ENCODE measurements around the gene CDNF. TPM values are rescaled to one million over a fixed set of nuclear protein-coding genes. Genes with fewer than 3 reads are reported as not detected.

CDNF gene
- polyA plus RNA-seq, 1 experiment: 1.1 TPM

DNA sequence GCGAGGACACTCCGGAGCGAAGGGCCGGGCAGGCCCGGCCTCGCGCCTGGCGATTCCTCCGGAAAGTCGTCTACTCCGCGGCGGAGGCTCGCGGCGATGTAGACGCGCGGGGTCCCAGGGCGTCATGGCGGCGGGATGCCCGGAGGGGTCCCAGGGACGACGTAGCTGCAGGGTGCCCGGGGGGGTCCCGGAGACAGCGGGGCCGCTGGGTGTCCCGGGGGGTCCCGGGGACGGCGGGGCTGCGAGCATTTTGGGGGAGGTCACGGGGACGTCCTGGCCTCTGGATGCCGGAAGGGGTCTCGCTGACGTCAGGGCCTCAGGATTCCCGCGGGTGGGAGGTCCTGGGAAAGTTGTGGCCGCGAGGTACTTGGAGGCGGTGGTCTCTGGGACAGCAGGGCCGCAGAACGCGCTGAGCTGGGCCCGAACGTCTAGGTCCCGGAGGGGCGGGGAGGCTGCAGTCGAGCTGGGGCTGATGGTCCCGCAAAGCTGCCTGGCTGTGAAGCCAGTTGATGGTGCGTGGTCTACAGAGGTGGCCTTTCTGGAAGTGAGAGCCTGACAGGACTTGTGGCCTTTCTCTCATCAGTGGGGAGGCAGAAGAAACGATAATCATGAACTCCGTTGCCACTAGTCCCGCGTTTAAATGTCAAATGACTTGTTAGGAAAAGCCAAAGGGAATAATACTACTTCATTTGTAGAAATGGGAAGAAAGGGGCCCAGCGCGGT is 906 bp upstream of the CDNF start:
- ChIA-PET CTCF (interaction anchor here (1.0 to 1.7 kb wide), 3 partner anchors 12 to 302 kb away, joined by 3 to 13 read pairs (median 4); no protein-coding TSS in a partner anchor), POLR2A (interaction anchor here (0.6 kb wide), 1 partner anchor 249 kb away, joined by 11 read pairs; no protein-coding TSS in a partner anchor)
- H3K36me3 ChIP-seq (ENCODE audit: control insufficient read depth, insufficient read depth, low read length): peaks cover 8% of the 10 kb centered on the region
- H3K4me3 ChIP-seq (ENCODE audit: low read depth, low read length): peak overlapping the region; percentile 84
- TF ChIP-seq, protein P1, sequence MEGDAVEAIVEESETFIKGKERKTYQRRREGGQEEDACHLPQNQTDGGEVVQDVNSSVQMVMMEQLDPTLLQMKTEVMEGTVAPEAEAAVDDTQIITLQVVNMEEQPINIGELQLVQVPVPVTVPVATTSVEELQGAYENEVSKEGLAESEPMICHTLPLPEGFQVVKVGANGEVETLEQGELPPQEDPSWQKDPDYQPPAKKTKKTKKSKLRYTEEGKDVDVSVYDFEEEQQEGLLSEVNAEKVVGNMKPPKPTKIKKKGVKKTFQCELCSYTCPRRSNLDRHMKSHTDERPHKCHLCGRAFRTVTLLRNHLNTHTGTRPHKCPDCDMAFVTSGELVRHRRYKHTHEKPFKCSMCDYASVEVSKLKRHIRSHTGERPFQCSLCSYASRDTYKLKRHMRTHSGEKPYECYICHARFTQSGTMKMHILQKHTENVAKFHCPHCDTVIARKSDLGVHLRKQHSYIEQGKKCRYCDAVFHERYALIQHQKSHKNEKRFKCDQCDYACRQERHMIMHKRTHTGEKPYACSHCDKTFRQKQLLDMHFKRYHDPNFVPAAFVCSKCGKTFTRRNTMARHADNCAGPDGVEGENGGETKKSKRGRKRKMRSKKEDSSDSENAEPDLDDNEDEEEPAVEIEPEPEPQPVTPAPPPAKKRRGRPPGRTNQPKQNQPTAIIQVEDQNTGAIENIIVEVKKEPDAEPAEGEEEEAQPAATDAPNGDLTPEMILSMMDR (IDR thresholded peaks at IDR 0.05; ENCODE audit: insufficient read depth, low read depth, low read length): no peak
- H3K27me3 ChIP-seq (ENCODE audit: control insufficient read depth, insufficient read depth, low read length): no peaks in the 10 kb centered on the region
- no peak for DNase-seq (ENCODE audit: low read depth)

DNA sequence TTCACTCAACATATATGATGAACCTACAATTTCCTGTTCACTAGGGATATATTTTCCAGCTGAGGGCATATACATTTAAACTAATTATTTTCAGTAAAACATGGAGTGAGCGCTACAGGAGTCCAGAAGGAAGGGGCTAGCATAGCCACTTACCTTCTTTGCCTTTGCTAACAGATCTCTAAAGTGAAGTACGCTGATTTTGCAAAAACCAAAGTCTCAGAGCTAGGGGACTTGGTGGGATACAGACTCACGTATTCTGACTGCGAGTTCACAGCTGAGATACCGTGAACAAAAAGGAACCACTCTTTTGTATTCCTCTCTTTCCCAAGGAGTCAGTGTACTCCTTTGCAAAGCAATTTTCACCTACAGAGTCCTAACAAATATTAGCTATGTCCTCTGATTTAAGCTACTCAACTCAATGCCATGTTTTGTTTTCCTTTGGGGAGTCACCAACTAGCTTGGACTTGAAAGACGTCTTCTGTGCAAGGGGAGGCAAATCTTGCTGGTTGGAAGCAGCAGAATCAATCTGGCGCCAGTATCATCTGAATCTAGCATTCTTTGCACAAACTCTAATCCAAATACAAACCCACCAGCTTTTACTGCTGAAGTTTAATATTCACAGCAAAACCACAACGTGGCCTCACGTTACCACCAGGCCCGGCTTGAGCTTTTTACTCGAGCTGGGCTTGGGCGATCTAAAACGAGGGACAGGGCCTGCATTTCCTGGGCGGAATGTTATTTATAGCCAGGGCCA is 657 bp downstream of the CDNF start:
- ChIA-PET CTCF (interaction anchor here (1.4 to 1.7 kb wide), 4 partner anchors 10 to 338 kb away, joined by 4 to 13 read pairs (median 4); no protein-coding TSS in a partner anchor), POLR2A (interaction anchor here (0.6 kb wide), 1 partner anchor 81 kb away, joined by 3 read pairs; no protein-coding TSS in a partner anchor)
- peaks cover 4% of the 10 kb centered on the region; the same call in 1 of the 2 replicates for H3K36me3 ChIP-seq (ENCODE audit: control insufficient read depth, insufficient read depth, low read length)
- TF ChIP-seq, protein P1 (IDR thresholded peaks at IDR 0.05; ENCODE audit: insufficient read depth, low read depth, low read length): no peak
- no peaks in the 10 kb centered on the region for H3K27me3 ChIP-seq (ENCODE audit: control insufficient read depth, insufficient read depth, low read length)
- peak overlapping the region; percentile 63 for H3K4me3 ChIP-seq (ENCODE audit: low read depth, low read length)
- no peak for DNase-seq (ENCODE audit: low read depth)

DNA sequence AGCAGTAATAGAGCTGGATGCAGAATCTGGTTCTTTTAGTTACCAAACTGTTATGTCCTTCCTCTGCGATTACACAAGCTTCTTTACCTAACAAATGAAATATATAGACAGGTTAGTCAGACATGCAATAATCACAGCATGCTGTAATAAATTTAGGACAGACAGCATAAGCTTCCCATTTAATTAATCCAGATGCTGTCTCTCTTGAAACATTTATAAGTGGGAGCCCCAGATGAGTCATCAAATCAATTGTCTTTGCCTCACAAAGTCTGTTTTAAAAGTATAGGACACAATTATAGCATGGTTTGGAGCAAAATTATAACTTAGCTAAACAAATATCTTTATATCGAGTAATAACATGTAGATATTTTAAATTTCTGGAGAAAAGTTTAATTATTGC is 1.6 kb downstream of the CDNF start:
- DNase-seq (ENCODE audit: low read depth): no peak
- Histone ChIP-seq H3K36me3 (ENCODE audit: control insufficient read depth, insufficient read depth, low read length) (no peaks in the 10 kb centered on the region), H3K4me3 (ENCODE audit: low read depth, low read length) (no peak overlapping the region), H3K27me3 (ENCODE audit: control insufficient read depth, insufficient read depth, low read length) (no peaks in the 10 kb centered on the region)
- ChIA-PET CTCF (interaction anchor here (1.0 kb wide), 1 partner anchor 13 kb away, joined by 3 read pairs; no protein-coding TSS in a partner anchor), POLR2A (no interaction called here)
- TF ChIP-seq, protein P1 (IDR thresholded peaks at IDR 0.05; ENCODE audit: insufficient read depth, low read depth, low read length): no peak

DNA sequence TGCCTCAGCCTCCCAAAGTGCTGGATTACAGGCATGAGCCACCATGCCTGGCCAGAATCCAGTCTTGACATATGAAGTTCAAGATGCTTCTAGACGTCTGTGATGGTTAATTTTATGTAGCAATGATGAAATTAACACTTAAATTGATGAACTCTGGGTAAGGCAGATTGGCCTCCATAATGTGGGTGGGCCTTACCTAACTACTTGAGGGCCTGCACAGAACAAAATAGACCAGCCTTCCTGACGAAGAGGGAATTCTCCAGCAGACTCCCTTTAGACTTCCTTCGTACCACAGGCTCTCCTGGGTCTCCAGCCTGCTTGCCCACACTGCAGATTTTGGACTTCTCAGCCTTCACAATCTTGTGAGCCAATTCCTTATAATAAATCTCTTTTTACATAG is 4.7 kb downstream of the CDNF start:
- POLR2A ChIA-PET: no interaction called here
- DNase-seq (ENCODE audit: low read depth): no peak
- TF ChIP-seq, protein P1 (IDR thresholded peaks at IDR 0.05; ENCODE audit: insufficient read depth, low read depth, low read length): no peak
- CTCF ChIA-PET: interaction anchor here (1.0 kb wide), 1 partner anchor 10 kb away, joined by 3 read pairs; no protein-coding TSS in a partner anchor
- Histone ChIP-seq H3K36me3 (ENCODE audit: control insufficient read depth, insufficient read depth, low read length) (no peaks in the 10 kb centered on the region), H3K4me3 (ENCODE audit: low read depth, low read length) (no peak overlapping the region), H3K27me3 (ENCODE audit: control insufficient read depth, insufficient read depth, low read length) (no peaks in the 10 kb centered on the region)

Data from BJ (cell line).